Spinal cord (tissue), 10 donors: Measurements from ENCODE around the gene CYB561. TPM values are rescaled to one million over a fixed set of nuclear protein-coding genes. Genes with fewer than 3 reads are reported as not detected.

Source experiments
- DNase-seq, 6 donors: peaks; one replicate each; pipeline versions ENCODE4 v3.0.0 to v3.0.0-alpha.2; 2013 to 2015; ENCODE audit warnings: low spot score in 6 of 6, low read depth in 4 of 6
- H3K27ac ChIP-seq: one replicate; pipeline ENCODE4 v1.5.1; 2013; ENCODE audit warnings: low read depth, low read length, control low read depth
- H3K27me3 ChIP-seq: one replicate; pipeline ENCODE4 v1.6.1; 2013; ENCODE audit warnings: low read length; ENCODE audit not compliant: control insufficient read depth, insufficient read depth
- H3K36me3 ChIP-seq: one replicate; pipeline ENCODE4 v1.6.1; 2013; ENCODE audit warnings: low read length; ENCODE audit not compliant: control insufficient read depth, insufficient read depth
- H3K4me1 ChIP-seq: one replicate; pipeline ENCODE4 v1.6.1; 2013; ENCODE audit warnings: low read length; ENCODE audit not compliant: control insufficient read depth, insufficient read depth
- H3K4me3 ChIP-seq: one replicate; pipeline ENCODE4 v1.5.1; 2013; ENCODE audit warnings: low read depth, low read length, control low read depth
- H3K9me3 ChIP-seq: one replicate; pipeline ENCODE4 v1.6.1; 2013; ENCODE audit warnings: low read length; ENCODE audit not compliant: control insufficient read depth, insufficient read depth
- WGBS: methylation state at CpG from one replicate; pipeline ENCODE4 v1.1.5; 2013; ENCODE audit warnings: missing lambda C conversion rate; ENCODE audit not compliant: insufficient coverage; 5-methylcytosine and 5-hydroxymethylcytosine counted together
- polyA plus RNA-seq, 2 donors: library from polyadenylated mRNA; unstranded; fragments of 120-200 nt; gene quantifications; one replicate each; pipeline ENCODE4 v1.2.1, GENCODE V29; 2013; ENCODE audit not compliant: insufficient read length in 2 of 2
- total RNA-seq, 2 donors: library from RNA; depleted of rRNA in 1 of 2; stranded (reverse); fragments of 120-200 nt in 1 of 2; fragments of >200 nt in 1 of 2; gene quantifications; one replicate each; pipeline versions ENCODE4 v1.2.3 to v1.2.4, GENCODE V29; 2013 to 2014
- donor health status: healthy.

The CYB561 gene
- total and polyA plus RNA-seq, 4 donors, result 25.1 to 44.2 (median 35.1) TPM

GRCh38 chr17:63405020-63405419 is 41.1 kb downstream of the CYB561 start:
- Histone ChIP-seq H3K27me3 (no peaks in the 10 kb centered on the region), H3K27ac (no peak overlapping the region), H3K9me3 (no peaks in the 10 kb centered on the region), H3K4me1 (peaks cover 4% of the 10 kb centered on the region), H3K36me3 (peaks cover 16% of the 10 kb centered on the region), H3K4me3 (no peak overlapping the region)
- DNase-seq, result no peak
- 98% methylated on average over 9 of the region's 9 CpGs for WGBS

GRCh38 chr17:63402431-63403212 is 43.5 kb downstream of the CYB561 start:
- no peaks in the 10 kb centered on the region for H3K9me3 ChIP-seq
- no peaks in the 10 kb centered on the region for H3K27me3 ChIP-seq
- WGBS, result no CpG with 5 or more reads among the region's 5 CpGs
- peak overlapping the region; percentile 70 for H3K27ac ChIP-seq
- peak in 1 of 6 donors; percentile 45 for DNase-seq
- H3K36me3 ChIP-seq, result peaks cover 10% of the 10 kb centered on the region
- H3K4me1 ChIP-seq, result peaks cover 7% of the 10 kb centered on the region
- H3K4me3 ChIP-seq, result no peak overlapping the region

- DNase-seq, result peak in 4 of 6 donors; percentile 19 to 67 (median 36)
- 53% methylated on average over 2 of the region's 4 CpGs for WGBS
- H3K27me3 ChIP-seq, result no peaks in the 10 kb centered on the region
Measured at GRCh38 chr17:63399856-63400255, 46.2 kb downstream of the CYB561 start.

GRCh38 chr17:63399316-63399715 is 46.8 kb downstream of the CYB561 start:
- Histone ChIP-seq H3K36me3 (peaks cover 13% of the 10 kb centered on the region), H3K4me1 (peaks cover 4% of the 10 kb centered on the region), H3K27me3 (no peaks in the 10 kb centered on the region), H3K9me3 (no peaks in the 10 kb centered on the region), H3K27ac (peak overlapping the region; percentile 41), H3K4me3 (no peak overlapping the region)
- no peak for DNase-seq
- 30% methylated on average over 2 of the region's 3 CpGs for WGBS

More at GRCh38 chr17:63399856-63400255, 46.2 kb downstream of the CYB561 start:
- Histone ChIP-seq H3K27ac (peak overlapping the region; percentile 41), H3K4me3 (no peak overlapping the region), H3K4me1 (peaks cover 4% of the 10 kb centered on the region), H3K9me3 (no peaks in the 10 kb centered on the region), H3K36me3 (peaks cover 13% of the 10 kb centered on the region)

GRCh38 chr17:63398680-63399079 is 47.4 kb downstream of the CYB561 start:
- peaks cover 4% of the 10 kb centered on the region for H3K4me1 ChIP-seq
- H3K4me3 ChIP-seq, result no peak overlapping the region
- H3K36me3 ChIP-seq, result peaks cover 18% of the 10 kb centered on the region
- WGBS, result no CpG with 5 or more reads among the region's 4 CpGs
- no peak for DNase-seq
- peak overlapping the region; percentile 41 for H3K27ac ChIP-seq
- H3K27me3 ChIP-seq, result no peaks in the 10 kb centered on the region
- no peaks in the 10 kb centered on the region for H3K9me3 ChIP-seq

- no peak for DNase-seq
- Histone ChIP-seq H3K27ac (no peak overlapping the region), H3K36me3 (peaks cover 28% of the 10 kb centered on the region), H3K9me3 (no peaks in the 10 kb centered on the region), H3K4me1 (peaks cover 4% of the 10 kb centered on the region), H3K4me3 (no peak overlapping the region), H3K27me3 (no peaks in the 10 kb centered on the region)
- 85% methylated on average over 4 of the region's 6 CpGs for WGBS
Measured at GRCh38 chr17:63395075-63395805, 50.9 kb downstream of the CYB561 start.

- peaks cover 27% of the 10 kb centered on the region for H3K36me3 ChIP-seq
- no peaks in the 10 kb centered on the region for H3K27me3 ChIP-seq
- no peaks in the 10 kb centered on the region for H3K9me3 ChIP-seq
- DNase-seq, result no peak
- H3K4me3 ChIP-seq, result no peak overlapping the region
- H3K27ac ChIP-seq, result no peak overlapping the region
- no peaks in the 10 kb centered on the region for H3K4me1 ChIP-seq
- WGBS, result 93% methylated on average over 5 of the region's 5 CpGs
Measured at GRCh38 chr17:63390090-63390489, 56.0 kb downstream of the CYB561 start.

- no peak for DNase-seq
- Histone ChIP-seq H3K4me1 (no peaks in the 10 kb centered on the region), H3K36me3 (peaks cover 25% of the 10 kb centered on the region), H3K27me3 (no peaks in the 10 kb centered on the region), H3K27ac (no peak overlapping the region), H3K9me3 (no peaks in the 10 kb centered on the region), H3K4me3 (no peak overlapping the region)
- WGBS, result 93% methylated on average over 2 of the region's 4 CpGs
Measured at GRCh38 chr17:63387656-63388340, 58.3 kb downstream of the CYB561 start.

- peaks cover 3% of the 10 kb centered on the region for H3K36me3 ChIP-seq
- DNase-seq, result no peak
- H3K9me3 ChIP-seq, result no peaks in the 10 kb centered on the region
- no peak overlapping the region for H3K4me3 ChIP-seq
- H3K27me3 ChIP-seq, result no peaks in the 10 kb centered on the region
- no peak overlapping the region for H3K27ac ChIP-seq
- H3K4me1 ChIP-seq, result no peaks in the 10 kb centered on the region
Measured at GRCh38 chr17:63382826-63383225, 63.3 kb downstream of the CYB561 start.
